22Rv1 (cell line): ENCODE measurements around the gene PDCD10.

ENCODE experiments used
- H3K27ac ChIP-seq: fragments of 450-650 bp; 2 replicates; pipeline ENCODE4 v1.5.1; 2017
- CTCF ChIP-seq: fragments of 450-650 bp; IDR thresholded peaks from 2 replicates; pipeline ENCODE4 v1.5.1; 2017; ENCODE audit warnings: mild to moderate bottlenecking
- ZFX ChIP-seq: fragments of 450-650 bp; IDR thresholded peaks from 2 replicates; pipeline ENCODE4 v1.6.1; 2017; ENCODE audit warnings: antibody characterized with exemption, borderline replicate concordance

Gene PDCD10

GRCh38 chr3:167679526-167679925 is 55.2 kb downstream of the PDCD10 start:
- TF ChIP-seq ZFX = no peak
- TF ChIP-seq CTCF = no peak
- H3K27ac ChIP-seq = no peak overlapping the region

- H3K27ac ChIP-seq = no peak overlapping the region
Observed at GRCh38 chr3:167675848-167676247, 58.8 kb downstream of the PDCD10 start.

GRCh38 chr3:167673221-167673620 is 61.5 kb downstream of the PDCD10 start:
- no peak for TF ChIP-seq CTCF
- no peak for TF ChIP-seq ZFX

More at GRCh38 chr3:167675848-167676247, 58.8 kb downstream of the PDCD10 start:
- TF ChIP-seq ZFX (no peak), CTCF (no peak)

GRCh38 chr3:167671878-167672427 is 62.7 kb downstream of the PDCD10 start:
- no peak overlapping the region for H3K27ac ChIP-seq
- no peak for TF ChIP-seq CTCF
- no peak for TF ChIP-seq ZFX

More at GRCh38 chr3:167673221-167673620, 61.5 kb downstream of the PDCD10 start:
- no peak overlapping the region for H3K27ac ChIP-seq

- no peak overlapping the region for H3K27ac ChIP-seq
- no peak for TF ChIP-seq CTCF
- no peak for TF ChIP-seq ZFX
Observed at GRCh38 chr3:167669699-167670098, 65.0 kb downstream of the PDCD10 start.

GRCh38 chr3:167668651-167669050 is 66.0 kb downstream of the PDCD10 start:
- no peak overlapping the region for H3K27ac ChIP-seq
- TF ChIP-seq ZFX (no peak), CTCF (no peak)

GRCh38 chr3:167666563-167666962 is 68.1 kb downstream of the PDCD10 start:
- no peak overlapping the region for H3K27ac ChIP-seq
- TF ChIP-seq ZFX (no peak), CTCF (no peak)
